Naive thymus-derived CD4-positive, alpha-beta T cell (primary cell): ENCODE measurements around the gene CYB561D1. TPM values are rescaled to one million over a fixed set of nuclear protein-coding genes. Genes with fewer than 3 reads are reported as not detected.
"Not testable (repeated sequence)": the region's sequence is repeated elsewhere in the genome, so short reads cannot be mapped to it uniquely, and the experiment has no call there.

Experiments used
- ATAC-seq: fragments of 150-1000 bp; cut with Tn5 transposase; 2 replicates; pipeline ENCODE4 v1.10.0; 2021; ENCODE audit warnings: mild to moderate bottlenecking, moderate library complexity
- CTCF ChIA-PET: fragments of 350-600 bp; sonication (Branson Sonifier 250); formaldehyde crosslinking; loops from one replicate; lab custom pipeline; 2021; ENCODE audit warnings: antibody characterized with exemption; lab: Charles Lee
- POLR2A ChIA-PET: fragments of 350-600 bp; sonication (Branson Sonifier 250); formaldehyde crosslinking; loops from one replicate; lab custom pipeline; 2021; ENCODE audit warnings: antibody characterized with exemption, inconsistent platforms; lab: Charles Lee
- DNase-seq, 9 donors: peaks; one replicate each; pipeline versions ENCODE4 v3.0.0 to v3.0.0-alpha.2; 2020 to 2022; ENCODE audit warnings: mixed read lengths in 1 of 9
- H3K27ac ChIP-seq: one replicate; pipeline ENCODE4 v1.7.0; 2013; ENCODE audit warnings: mild to moderate bottlenecking, low read depth, low read length, moderate library complexity
- H3K27me3 ChIP-seq, 2 donors: one replicate each; pipeline ENCODE4 v1.7.0; 2013; ENCODE audit warnings: low read length in 2 of 2, mild to moderate bottlenecking in 2 of 2, moderate library complexity in 2 of 2; ENCODE audit not compliant: control insufficient read depth in 2 of 2, insufficient read depth in 2 of 2
- H3K36me3 ChIP-seq, 3 experiments: 1 replicate in 2 of 3; 2 replicates in 1 of 3; pipeline ENCODE4 v1.7.0; 2013; ENCODE audit warnings: low read length in 3 of 3, mild to moderate bottlenecking in 3 of 3, moderate library complexity in 1 of 3; ENCODE audit not compliant: insufficient read depth in 3 of 3, control insufficient read depth in 2 of 3
- H3K4me1 ChIP-seq, 2 donors: one replicate each; pipeline ENCODE4 v1.7.0; 2013; ENCODE audit warnings: low read length in 2 of 2, mild to moderate bottlenecking in 2 of 2, moderate library complexity in 1 of 2; ENCODE audit not compliant: control insufficient read depth in 2 of 2, insufficient read depth in 2 of 2
- H3K4me3 ChIP-seq: 2 replicates; pipeline ENCODE4 v1.7.0; 2013; ENCODE audit warnings: mild to moderate bottlenecking, low read length
- H3K9me3 ChIP-seq, 3 experiments: 1 replicate in 2 of 3; 2 replicates in 1 of 3; pipeline ENCODE4 v1.7.0; 2013; ENCODE audit warnings: low read length in 3 of 3; ENCODE audit not compliant: control insufficient read depth in 2 of 3
- H3K27ac Mint-ChIP-seq, 9 donors: one replicate each; pipeline ENCODE4 v1.8.0; 2020 to 2022; ENCODE audit warnings: mixed read lengths in 9 of 9, mild to moderate bottlenecking in 8 of 9, moderate library complexity in 5 of 9, inconsistent platforms in 2 of 9
- H3K27me3 Mint-ChIP-seq, 5 donors: one replicate each; pipeline ENCODE4 v1.8.0; 2021 to 2022; ENCODE audit warnings: mixed read lengths in 5 of 5, mild to moderate bottlenecking in 1 of 5
- H3K36me3 Mint-ChIP-seq, 5 donors: one replicate each; pipeline ENCODE4 v1.8.0; 2020 to 2022; ENCODE audit warnings: mixed read lengths in 5 of 5, mild to moderate bottlenecking in 3 of 5, inconsistent platforms in 1 of 5
- H3K4me1 Mint-ChIP-seq, 7 donors: one replicate each; pipeline ENCODE4 v1.8.0; 2020 to 2022; ENCODE audit warnings: mixed read lengths in 7 of 7, mild to moderate bottlenecking in 3 of 7, inconsistent platforms in 1 of 7
- H3K4me3 Mint-ChIP-seq, 10 donors: one replicate each; pipeline ENCODE4 v1.8.0; 2020 to 2022; ENCODE audit warnings: mild to moderate bottlenecking in 10 of 10, mixed read lengths in 10 of 10, moderate library complexity in 6 of 10, inconsistent platforms in 2 of 10
- H3K9me3 Mint-ChIP-seq, 11 donors: one replicate each; pipeline ENCODE4 v1.8.0; 2020 to 2022; ENCODE audit warnings: mixed read lengths in 11 of 11, mild to moderate bottlenecking in 4 of 11, inconsistent platforms in 1 of 11, moderate library complexity in 1 of 11
- intact Hi-C, 2 donors: fragments of 100-400 bp; cut with micrococcal nuclease; formaldehyde crosslinking; loops; one replicate each; pipeline ENCODE4 v1.15.1; 2023
- polyA plus RNA-seq, 2 donors: library from polyadenylated mRNA; unstranded; fragments of 300-500 nt; fragmentation: Illumina TruSeq; gene quantifications; one replicate each; pipeline ENCODE4 v1.2.3, GENCODE V29; 2021
- total RNA-seq, 6 experiments: library from RNA in 5 of 6; stranded (reverse) in 5 of 6; gene quantifications; 1 replicate in 5 of 6; 2 replicates in 1 of 6; pipeline ENCODE4 v1.2.3 and lab custom pipeline; 2021 to 2026

Gene CYB561D1
- total RNA-seq, result 10 to 100 TPM; 19.6 to 41.5 (median 24.1) TPM
- 10 to 100 TPM; 13.5 to 25.3 TPM for polyA plus RNA-seq
- 30.2 reads per million, percentile 60 among the genes with 10 or more reads in this experiment for total RNA-seq (lab: John Stamatoyannopoulos, UW)

- Histone ChIP-seq H3K36me3 (peaks cover 0 to 44% (median 0%) of the 10 kb centered on the region in 3 experiments), H3K27ac (peak within 1 kb of the TSS; percentile 72), H3K9me3 (no peaks in the 10 kb centered on the region), H3K27me3 (no peaks in the 10 kb centered on the region), H3K4me3 (peak within 1 kb of the TSS; percentile 96), H3K4me1 (peaks cover 31 to 59% of the 10 kb centered on the region in 2 donors)
- peaks cover 40 to 59% (median 53%) of the 10 kb centered on the region in 7 donors for H3K4me1 Mint-ChIP-seq
- ChIA-PET POLR2A (interaction anchor here (0.7 to 29.8 kb wide), 7 partner anchors 0 to 68 kb away, joined by 3 to 520 read pairs (median 8); partner anchors contain the start of genes AMIGO1, ATXN7L2, CYB561D1 and GNAI3), CTCF (interaction anchor here (0.6 to 32.6 kb wide), 10 partner anchors 10 to 217 kb away, joined by 3 to 1240 read pairs (median 4); partner anchors contain the start of genes AMIGO1, ATXN7L2 and GPR61)
- peak within 1 kb of the TSS; percentile 90 to 98 (median 94) for H3K4me3 Mint-ChIP-seq
- ATAC-seq, result peak; percentile 96
- H3K9me3 Mint-ChIP-seq, result no peaks in the 10 kb centered on the region
- H3K36me3 Mint-ChIP-seq, result peaks cover 9 to 18% (median 11%) of the 10 kb centered on the region in 5 donors
- H3K27ac Mint-ChIP-seq, result peak within 1 kb of the TSS; percentile 84 to 98 (median 92)
- intact Hi-C loops, result loop anchor here (1.0 to 2.0 kb wide), 7 partner anchors 8 to 541 kb away; partner anchors contain the start of genes ATXN7L2 (in 2 of the 2), AMIGO1 (in 1 of the 2) and STRIP1 (in 1 of the 2)
- peak; percentile 83 to 97 (median 91) for DNase-seq
- no peaks in the 10 kb centered on the region for H3K27me3 Mint-ChIP-seq
Measured at GRCh38 chr1:109493805-109494539, at the start of gene CYB561D1. TSS of gene CYB561D1 (plus strand) at chr1:109494094. CDS start at chr1:109494140, 46 bp downstream.

- Mint-ChIP-seq H3K36me3 (peaks cover 0 to 3% (median 0%) of the 10 kb centered on the region in 5 donors), H3K27ac (no peak overlapping the region), H3K4me3 (no peak overlapping the region), H3K9me3 (peaks cover 0 to 4% (median 0%) of the 10 kb centered on the region in 11 donors), H3K4me1 (no peaks in the 10 kb centered on the region), H3K27me3 (peaks cover 10 to 33% (median 16%) of the 10 kb centered on the region in 5 donors)
- DNase-seq, result no peak
- H3K27ac ChIP-seq, result no peak overlapping the region
- ChIA-PET CTCF (no interaction called here), POLR2A (interaction anchor here (0.6 kb wide), 1 partner anchor 924 kb away, joined by 4 read pairs; no protein-coding TSS in a partner anchor)
- no peak overlapping the region for H3K4me3 ChIP-seq
- no peak for ATAC-seq
- intact Hi-C loops, result no loop called here
- peaks cover 3 to 5% of the 10 kb centered on the region in 2 donors for H3K27me3 ChIP-seq
- no peaks in the 10 kb centered on the region for H3K36me3 ChIP-seq
- no peaks in the 10 kb centered on the region for H3K4me1 ChIP-seq
- no peaks in the 10 kb centered on the region for H3K9me3 ChIP-seq
Measured at GRCh38 chr1:109444346-109444745, 49.5 kb upstream of the CYB561D1 start.

- CTCF ChIA-PET, H3K9me3 ChIP-seq, ATAC-seq, H3K27me3 ChIP-seq, H3K4me1 ChIP-seq, H3K27ac Mint-ChIP-seq, H3K36me3 ChIP-seq, H3K4me1 Mint-ChIP-seq, H3K9me3 Mint-ChIP-seq, H3K4me3 ChIP-seq, H3K4me3 Mint-ChIP-seq, DNase-seq, H3K36me3 Mint-ChIP-seq, H3K27ac ChIP-seq, intact Hi-C loops, POLR2A ChIA-PET: not testable (repeated sequence)
- H3K27me3 Mint-ChIP-seq, result peaks cover 20 to 49% (median 27%) of the 10 kb centered on the region in 5 donors
Measured at GRCh38 chr1:109445949-109446695, 47.8 kb upstream of the CYB561D1 start.

GRCh38 chr1:109447524-109447923 lies 46.4 kb upstream of the CYB561D1 start:
- CTCF ChIA-PET, result interaction anchor here (0.6 kb wide), 1 partner anchor 718 kb away, joined by 4 read pairs; no protein-coding TSS in a partner anchor

GRCh38 chr1:109454497-109455133 lies 39.3 kb upstream of the CYB561D1 start:
- H3K27ac Mint-ChIP-seq, result no peak overlapping the region
- intact Hi-C loops, result no loop called here
- no peak overlapping the region for H3K4me3 Mint-ChIP-seq
- peaks cover 0 to 13% (median 3%) of the 10 kb centered on the region in 5 donors for H3K36me3 Mint-ChIP-seq
- Histone ChIP-seq H3K27ac (no peak overlapping the region), H3K27me3 (no peaks in the 10 kb centered on the region), H3K4me1 (no peaks in the 10 kb centered on the region), H3K36me3 (no peaks in the 10 kb centered on the region), H3K9me3 (peaks cover 0 to 4% (median 0%) of the 10 kb centered on the region in 3 experiments), H3K4me3 (no peak overlapping the region)
- ATAC-seq, result no peak
- H3K4me1 Mint-ChIP-seq, result no peaks in the 10 kb centered on the region
- ChIA-PET CTCF (no interaction called here), POLR2A (no interaction called here)
- H3K9me3 Mint-ChIP-seq, result peaks cover 0 to 37% (median 14%) of the 10 kb centered on the region in 11 donors
- H3K27me3 Mint-ChIP-seq, result peaks cover 22 to 57% (median 46%) of the 10 kb centered on the region in 5 donors
- DNase-seq, result no peak

More at GRCh38 chr1:109447524-109447923, 46.4 kb upstream of the CYB561D1 start:
- Mint-ChIP-seq H3K9me3 (peaks cover 0 to 7% (median 2%) of the 10 kb centered on the region in 11 donors), H3K27me3 (peaks cover 24 to 58% (median 37%) of the 10 kb centered on the region in 5 donors), H3K4me3 (no peak overlapping the region), H3K27ac (no peak overlapping the region), H3K36me3 (peaks cover 0 to 3% (median 0%) of the 10 kb centered on the region in 5 donors), H3K4me1 (no peaks in the 10 kb centered on the region)
- intact Hi-C loops, result no loop called here
- ATAC-seq, result no peak
- Histone ChIP-seq H3K9me3 (no peaks in the 10 kb centered on the region), H3K27me3 (peaks cover 3 to 5% of the 10 kb centered on the region in 2 donors), H3K27ac (no peak overlapping the region), H3K4me3 (no peak overlapping the region), H3K36me3 (no peaks in the 10 kb centered on the region), H3K4me1 (no peaks in the 10 kb centered on the region)
- POLR2A ChIA-PET, result no interaction called here
- DNase-seq, result no peak

- H3K36me3 ChIP-seq, result no peaks in the 10 kb centered on the region
- DNase-seq (no peak), ATAC-seq (no peak)
- H3K27me3 ChIP-seq, result no peaks in the 10 kb centered on the region
- no peak overlapping the region for H3K4me3 ChIP-seq
- Mint-ChIP-seq H3K27me3 (peaks cover 33 to 61% (median 48%) of the 10 kb centered on the region in 5 donors), H3K27ac (no peak overlapping the region), H3K4me3 (no peak overlapping the region), H3K9me3 (peaks cover 0 to 36% (median 14%) of the 10 kb centered on the region in 11 donors), H3K36me3 (peaks cover 0 to 13% (median 3%) of the 10 kb centered on the region in 5 donors), H3K4me1 (no peaks in the 10 kb centered on the region)
- intact Hi-C loops, result no loop called here
- H3K27ac ChIP-seq, result no peak overlapping the region
- ChIA-PET CTCF (no interaction called here), POLR2A (no interaction called here)
- H3K4me1 ChIP-seq, result no peaks in the 10 kb centered on the region
- peaks cover 0 to 4% (median 0%) of the 10 kb centered on the region in 3 experiments for H3K9me3 ChIP-seq
Measured at GRCh38 chr1:109457819-109458218, 36.1 kb upstream of the CYB561D1 start.
